H9 (cell line): ENCODE measurements around the gene ABCG2. TPM values are rescaled to one million over a fixed set of nuclear protein-coding genes. Genes with fewer than 3 reads are reported as not detected.

Experiments used
- DNase-seq: peaks from one replicate; pipeline ENCODE4 v3.0.0-alpha.2; 2017
- H2AFZ ChIP-seq: one replicate; pipeline ENCODE4 v1.6.1; 2013; ENCODE audit warnings: mild to moderate bottlenecking, low read length, control low read depth, moderate library complexity
- H2AK5ac ChIP-seq: 2 replicates; pipeline ENCODE4 v1.6.1; 2013; ENCODE audit warnings: low read length, control low read depth, mixed read lengths; ENCODE audit not compliant: insufficient read length
- H2BK120ac ChIP-seq: one replicate; pipeline ENCODE4 v1.6.1; 2013; ENCODE audit warnings: low read depth, mild to moderate bottlenecking, low read length, control low read depth, inconsistent platforms; ENCODE audit not compliant: poor library complexity, severe bottlenecking
- H2BK12ac ChIP-seq: 2 replicates; pipeline ENCODE4 v1.6.1; 2013; ENCODE audit warnings: low read length, control low read depth, mixed read lengths, low read depth; ENCODE audit not compliant: insufficient read length
- H2BK15ac ChIP-seq: 2 replicates; pipeline ENCODE4 v1.6.1; 2013; ENCODE audit warnings: low read depth, low read length, control low read depth
- H2BK20ac ChIP-seq: one replicate; pipeline ENCODE4 v1.6.1; 2013; ENCODE audit warnings: low read depth, mild to moderate bottlenecking, low read length, control low read depth, inconsistent platforms; ENCODE audit not compliant: poor library complexity, severe bottlenecking
- H2BK5ac ChIP-seq: 2 replicates; pipeline ENCODE4 v1.6.1; 2013; ENCODE audit warnings: low read length, control low read depth, mixed read lengths; ENCODE audit not compliant: insufficient read length
- H3K14ac ChIP-seq: 2 replicates; pipeline ENCODE4 v1.6.1; 2013; ENCODE audit warnings: low read length, control low read depth; ENCODE audit not compliant: insufficient read depth
- H3K18ac ChIP-seq: 2 replicates; pipeline ENCODE4 v1.6.1; 2013; ENCODE audit warnings: low read depth, mild to moderate bottlenecking, mixed read lengths, low read length, control low read depth; ENCODE audit not compliant: insufficient read length
- H3K23ac ChIP-seq: 2 replicates; pipeline ENCODE4 v1.6.1; 2013; ENCODE audit warnings: low read length, control low read depth, mixed read lengths, low read depth; ENCODE audit not compliant: insufficient read length
- H3K23me2 ChIP-seq: 2 replicates; pipeline ENCODE4 v1.6.1; 2013; ENCODE audit warnings: low read depth, mild to moderate bottlenecking, mixed read lengths, low read length, control low read depth; ENCODE audit not compliant: insufficient read length, poor library complexity, severe bottlenecking
- H3K27ac ChIP-seq: 2 replicates; pipeline ENCODE4 v1.5.1; 2013; ENCODE audit warnings: low read length, control low read depth, mixed read lengths, low read depth; ENCODE audit not compliant: insufficient read length
- H3K27me3 ChIP-seq: 2 replicates; pipeline ENCODE4 v1.6.1; 2013; ENCODE audit warnings: low read length, control low read depth, inconsistent platforms; ENCODE audit not compliant: insufficient read depth
- H3K4ac ChIP-seq: 2 replicates; pipeline ENCODE4 v1.6.1; 2013; ENCODE audit warnings: low read depth, mild to moderate bottlenecking, control low read depth, inconsistent platforms, low read length, moderate library complexity
- H3K4me1 ChIP-seq: 2 replicates; pipeline ENCODE4 v1.6.1; 2013; ENCODE audit warnings: low read length, control low read depth, inconsistent platforms; ENCODE audit not compliant: insufficient read depth
- H3K4me2 ChIP-seq: 2 replicates; pipeline ENCODE4 v1.6.1; 2013; ENCODE audit warnings: low read length, control low read depth, mixed read lengths; ENCODE audit not compliant: insufficient read length, insufficient read depth
- H3K56ac ChIP-seq: 2 replicates; pipeline ENCODE4 v1.6.1; 2013; ENCODE audit warnings: low read depth, mild to moderate bottlenecking, mixed read lengths, low read length, control low read depth; ENCODE audit not compliant: insufficient read length
- H3K79me1 ChIP-seq: 2 replicates; pipeline ENCODE4 v1.6.1; 2013; ENCODE audit warnings: low read depth, mild to moderate bottlenecking, moderate library complexity, low read length, control low read depth, inconsistent platforms; ENCODE audit not compliant: insufficient read depth, poor library complexity, severe bottlenecking
- H3K79me2 ChIP-seq: 2 replicates; pipeline ENCODE4 v1.6.1; 2013; ENCODE audit warnings: low read length, control low read depth, inconsistent platforms; ENCODE audit not compliant: insufficient read depth
- H3K9ac ChIP-seq: 2 replicates; pipeline ENCODE4 v1.6.1; 2013; ENCODE audit warnings: low read length, control low read depth, mixed read lengths; ENCODE audit not compliant: insufficient read length; ENCODE audit errors: extremely low read depth
- H3K9me3 ChIP-seq: one replicate; pipeline ENCODE4 v1.6.1; 2013; ENCODE audit warnings: low read depth, low read length, inconsistent platforms; ENCODE audit not compliant: control insufficient read depth
- H3T11ph ChIP-seq: one replicate; pipeline ENCODE4 v1.6.1; 2013; ENCODE audit warnings: mild to moderate bottlenecking, low read length, control low read depth, inconsistent platforms
- H4K20me1 ChIP-seq: one replicate; pipeline ENCODE4 v1.6.1; 2013; ENCODE audit not compliant: control insufficient read depth, insufficient read length, insufficient read depth
- H4K5ac ChIP-seq: 2 replicates; pipeline ENCODE4 v1.6.1; 2013; ENCODE audit warnings: low read depth, mild to moderate bottlenecking, mixed read lengths, low read length, control low read depth; ENCODE audit not compliant: insufficient read length
- H4K8ac ChIP-seq: replicated peaks from 2 replicates; pipeline ENCODE4 v1.6.1; 2013; ENCODE audit warnings: low read length, control low read depth, mixed read lengths, low read depth; ENCODE audit not compliant: insufficient read length
- H4K91ac ChIP-seq: 2 replicates; pipeline ENCODE4 v1.6.1; 2013; ENCODE audit warnings: low read depth, mild to moderate bottlenecking, moderate library complexity, mixed read lengths, low read length, control low read depth; ENCODE audit not compliant: insufficient read length
- H3K27ac Mint-ChIP-seq, 3 experiments: 2 replicates in 2 of 3; 3 replicates in 1 of 3; pipeline ENCODE4 v1.8.0; 2020 to 2021; ENCODE audit warnings: mixed read lengths in 3 of 3, mild to moderate bottlenecking in 1 of 3, moderate library complexity in 1 of 3
- H3K27me3 Mint-ChIP-seq: 2 replicates; pipeline ENCODE4 v1.8.0; 2021; ENCODE audit warnings: low read depth, mild to moderate bottlenecking, moderate library complexity, mixed read lengths
- H3K36me3 Mint-ChIP-seq, 3 experiments: 2 replicates in 2 of 3; 3 replicates in 1 of 3; pipeline ENCODE4 v1.8.0; 2020 to 2021; ENCODE audit warnings: low read depth in 3 of 3, mixed read lengths in 3 of 3; ENCODE audit not compliant: insufficient read depth in 1 of 3
- H3K4me1 Mint-ChIP-seq, 2 experiments: 2 replicates each; pipeline ENCODE4 v1.8.0; 2020; ENCODE audit warnings: mixed read lengths in 2 of 2
- H3K4me3 Mint-ChIP-seq, 2 experiments: 2 replicates in 1 of 2; 3 replicates in 1 of 2; pipeline ENCODE4 v1.8.0; 2020 to 2021; ENCODE audit warnings: mild to moderate bottlenecking in 2 of 2, mixed read lengths in 2 of 2, moderate library complexity in 1 of 2
- H3K9me3 Mint-ChIP-seq, 2 experiments: 2 replicates in 1 of 2; 3 replicates in 1 of 2; pipeline ENCODE4 v1.8.0; 2020; ENCODE audit warnings: mild to moderate bottlenecking in 2 of 2, mixed read lengths in 2 of 2, moderate library complexity in 1 of 2
- WGBS: extraction: QIAGEN DNeasy Blood & Tissue Kit; methylation state at CpG from one replicate; pipeline ENCODE4 v1.1.7; 2013; ENCODE audit warnings: missing lambda C conversion rate, low lambda C conversion rate, mixed read lengths; ENCODE audit not compliant: insufficient read length; ENCODE audit errors: extremely low coverage; 5-methylcytosine and 5-hydroxymethylcytosine counted together
- total RNA-seq: library from RNA; stranded (reverse); gene quantifications from 2 replicates; pipeline ENCODE4 v1.2.1, GENCODE V29; 2021
- TF ChIP-seq, protein P1 (sequence below): fragments of 200-600 bp; sonication (generic); conservative IDR thresholded peaks from 3 replicates; pipeline ENCODE4 v1.8.0; 2021; ENCODE audit warnings: antibody characterized with exemption, mild to moderate bottlenecking

ABCG2 gene
- total RNA-seq, 1 experiment from 2014 or later: 1.5 TPM

DNA sequence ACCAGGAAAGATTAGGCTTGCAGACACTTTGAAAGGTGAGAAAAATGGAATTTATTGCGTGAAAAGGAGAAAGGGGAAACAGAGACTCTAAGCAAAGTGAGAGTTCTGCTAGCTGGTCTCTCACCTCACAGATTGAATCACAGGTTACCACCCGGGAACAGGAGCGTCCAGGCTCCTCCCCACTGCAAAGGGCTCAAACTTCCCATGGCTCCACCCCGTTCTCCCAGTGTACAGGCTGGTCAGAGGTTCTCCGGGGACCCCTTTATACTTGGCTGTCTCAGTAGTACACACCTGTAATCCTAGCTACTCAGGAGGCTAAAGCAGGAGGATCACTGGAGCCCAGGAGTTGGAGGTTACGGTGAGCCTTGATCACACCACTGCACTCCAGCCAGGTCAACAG, 44.0 kb upstream of the ABCG2 start:
- no peak overlapping the region for H3K18ac ChIP-seq

More for the DNA sequence above, 44.0 kb upstream of the ABCG2 start:
- Mint-ChIP-seq H3K36me3 (no peaks in the 10 kb centered on the region), H3K27me3 (no peaks in the 10 kb centered on the region), H3K4me1 (peaks cover 25 to 32% of the 10 kb centered on the region in 2 experiments), H3K27ac (no peak overlapping the region; a peak in 1 of 7 replicates), H3K4me3 (no peak overlapping the region), H3K9me3 (no peaks in the 10 kb centered on the region)
- H4K20me1 ChIP-seq: no peaks in the 10 kb centered on the region
- no peaks in the 10 kb centered on the region for H3K23me2 ChIP-seq
- H3K4ac ChIP-seq: no peak overlapping the region
- H3K27me3 ChIP-seq: no peaks in the 10 kb centered on the region
- H3K4me2 ChIP-seq: no peak overlapping the region
- TF ChIP-seq, protein P1, sequence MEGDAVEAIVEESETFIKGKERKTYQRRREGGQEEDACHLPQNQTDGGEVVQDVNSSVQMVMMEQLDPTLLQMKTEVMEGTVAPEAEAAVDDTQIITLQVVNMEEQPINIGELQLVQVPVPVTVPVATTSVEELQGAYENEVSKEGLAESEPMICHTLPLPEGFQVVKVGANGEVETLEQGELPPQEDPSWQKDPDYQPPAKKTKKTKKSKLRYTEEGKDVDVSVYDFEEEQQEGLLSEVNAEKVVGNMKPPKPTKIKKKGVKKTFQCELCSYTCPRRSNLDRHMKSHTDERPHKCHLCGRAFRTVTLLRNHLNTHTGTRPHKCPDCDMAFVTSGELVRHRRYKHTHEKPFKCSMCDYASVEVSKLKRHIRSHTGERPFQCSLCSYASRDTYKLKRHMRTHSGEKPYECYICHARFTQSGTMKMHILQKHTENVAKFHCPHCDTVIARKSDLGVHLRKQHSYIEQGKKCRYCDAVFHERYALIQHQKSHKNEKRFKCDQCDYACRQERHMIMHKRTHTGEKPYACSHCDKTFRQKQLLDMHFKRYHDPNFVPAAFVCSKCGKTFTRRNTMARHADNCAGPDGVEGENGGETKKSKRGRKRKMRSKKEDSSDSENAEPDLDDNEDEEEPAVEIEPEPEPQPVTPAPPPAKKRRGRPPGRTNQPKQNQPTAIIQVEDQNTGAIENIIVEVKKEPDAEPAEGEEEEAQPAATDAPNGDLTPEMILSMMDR: no peak
- no peak overlapping the region for H2AK5ac ChIP-seq
- peaks cover 5% of the 10 kb centered on the region; the same call in 1 of the 2 replicates for H3K4me1 ChIP-seq
- H3K23ac ChIP-seq: no peak overlapping the region
- H2BK15ac ChIP-seq: no peak overlapping the region
- peak; percentile 35 for DNase-seq
- no peak overlapping the region for H4K8ac ChIP-seq
- no peak overlapping the region for H4K91ac ChIP-seq
- no peak overlapping the region for H2BK20ac ChIP-seq
- no peak overlapping the region for H3T11ph ChIP-seq
- H4K5ac ChIP-seq: no peak overlapping the region
- H2BK5ac ChIP-seq: no peak overlapping the region
- H3K27ac ChIP-seq: no peak overlapping the region
- no peak overlapping the region for H2AFZ ChIP-seq
- no peak overlapping the region for H2BK120ac ChIP-seq
- no peaks in the 10 kb centered on the region for H3K79me2 ChIP-seq
- no peaks in the 10 kb centered on the region for H3K79me1 ChIP-seq
- WGBS: no CpG with 5 or more reads among the region's 6 CpGs
- H3K9ac ChIP-seq: no peak overlapping the region
- no peak overlapping the region for H2BK12ac ChIP-seq
- H3K14ac ChIP-seq: no peak overlapping the region
- no peak overlapping the region for H3K56ac ChIP-seq
- H3K9me3 ChIP-seq: no peaks in the 10 kb centered on the region
